Measurements from ENCODE around the gene KRT73. TPM values are rescaled to one million over a fixed set of nuclear protein-coding genes. Genes with fewer than 3 reads are reported as not detected.

Gene KRT73
- total RNA-seq, 4 donors from 2014 or later, result not detected

GRCh38 chr12:52559979-52560378 lies 58.4 kb downstream of the KRT73 start:
- TF ChIP-seq POLR2AphosphoS5 (IDR thresholded peaks at IDR 0.05), result no peak
- TF ChIP-seq POLR2A (IDR thresholded peaks at IDR 0.05), result no peak
- TF ChIP-seq CTCF (IDR thresholded peaks at IDR 0.05), result no peak
- TF ChIP-seq EP300 (IDR thresholded peaks at IDR 0.05; ENCODE audit: low read depth), result no peak
- H3K4me1 ChIP-seq, result no peaks in the 10 kb centered on the region
- H3K4me3 ChIP-seq, result no peak overlapping the region
- DNase-seq, result no peak
- H3K36me3 ChIP-seq, result no peaks in the 10 kb centered on the region
- peaks cover 6% of the 10 kb centered on the region for H3K27me3 ChIP-seq
- in situ Hi-C loops (cut with MboI; ENCODE audit: low pct_ligation_motif_present in 1 of 4, low pct_unique_long_range_greater_than_20kb in 1 of 4, low sequenced_read_pairs in 3 of 4) (no loop called here), intact Hi-C loops (cut with DNase I; ENCODE audit: low total_unique reads) (no loop called here)
- WGBS, 2 donors (ENCODE audit: low coverage in 1 of 2), result 42 to 84% methylated on average over 2 to 4 of the region's 4 CpGs
- no peak overlapping the region for H3K27ac ChIP-seq
- H3K9me3 ChIP-seq, result no peaks in the 10 kb centered on the region

GRCh38 chr12:52558781-52559445 lies 59.4 kb downstream of the KRT73 start:
- peaks cover 6% of the 10 kb centered on the region for H3K27me3 ChIP-seq
- H3K27ac ChIP-seq, result no peak overlapping the region
- no peak for DNase-seq
- in situ Hi-C loops (cut with MboI; ENCODE audit: low pct_ligation_motif_present in 1 of 4, low pct_unique_long_range_greater_than_20kb in 1 of 4, low sequenced_read_pairs in 3 of 4), result no loop called here
- intact Hi-C loops (cut with DNase I; ENCODE audit: low total_unique reads), result no loop called here
- H3K4me1 ChIP-seq, result no peaks in the 10 kb centered on the region
- WGBS, 2 donors (ENCODE audit: low coverage in 1 of 2), result 0 to 70% methylated on average over 1 to 8 of the region's 8 CpGs
- H3K36me3 ChIP-seq, result no peaks in the 10 kb centered on the region
- no peak overlapping the region for H3K4me3 ChIP-seq
- H3K9me3 ChIP-seq, result no peaks in the 10 kb centered on the region
- TF ChIP-seq CTCF (IDR thresholded peaks at IDR 0.05) (no peak), EP300 (IDR thresholded peaks at IDR 0.05; ENCODE audit: low read depth) (no peak), POLR2A (IDR thresholded peaks at IDR 0.05) (no peak), POLR2AphosphoS5 (IDR thresholded peaks at IDR 0.05) (no peak)

Other genes with a start within 250 kb of the KRT73 start
- gene KRT84, start 232.9 kb downstream of the KRT73 start, total RNA-seq, result not detected
- gene KRT82, start 212.2 kb downstream of the KRT73 start, total RNA-seq, result not detected
- gene KRT75, start 184.2 kb downstream of the KRT73 start, total RNA-seq, result not detected
- gene KRT6B, start 166.4 kb downstream of the KRT73 start, total RNA-seq, result not detected
- gene KRT6C, start 144.8 kb downstream of the KRT73 start, total RNA-seq, result 10 to 100 TPM in 1 of 4 donors, not detected in 3; 23.9 TPM
- gene KRT6A, start 125.3 kb downstream of the KRT73 start, total RNA-seq, result not detected
- not detected for gene KRT5, start 98.2 kb downstream of the KRT73 start, total RNA-seq
- gene KRT71, start 65.4 kb downstream of the KRT73 start, total RNA-seq, result not detected
- gene KRT74, start 44.7 kb downstream of the KRT73 start, total RNA-seq, result not detected
- gene KRT72, start 17.1 kb downstream of the KRT73 start, total RNA-seq, result not detected
- gene KRT2, start 33.7 kb upstream of the KRT73 start, total RNA-seq, result not detected
- not detected for gene KRT1, start 61.8 kb upstream of the KRT73 start, total RNA-seq
- not detected for gene KRT77, start 85.0 kb upstream of the KRT73 start, total RNA-seq
- gene KRT76, start 158.8 kb upstream of the KRT73 start, total RNA-seq, result not detected
- not detected for gene KRT3, start 177.6 kb upstream of the KRT73 start, total RNA-seq
- gene KRT4, start 195.6 kb upstream of the KRT73 start, total RNA-seq, result not detected
- not detected for gene KRT79, start 215.8 kb upstream of the KRT73 start, total RNA-seq
- not detected for gene KRT78, start 230.4 kb upstream of the KRT73 start, total RNA-seq

All from transverse colon (tissue), 4 donors.